GM21737 (cell line): ENCODE data around the gene FCGR3A.
"Not testable (repeated sequence)": the region's sequence is repeated elsewhere in the genome, so short reads cannot be mapped to it uniquely, and the experiment has no call there.

ENCODE experiments used
- ATAC-seq: cut with Tn5 transposase; IDR thresholded peaks from one replicate; pipeline ENCODE4 v1.9.1; 2021; ENCODE audit warnings: mild to moderate bottlenecking, moderate library complexity; ENCODE audit not compliant: unreplicated experiment

Gene FCGR3A

GRCh38 chr1:161531986-161532643, 17.5 kb downstream of the FCGR3A start:
- no peak for ATAC-seq

GRCh38 chr1:161530671-161531641, 18.7 kb downstream of the FCGR3A start:
- peak; percentile 52 for ATAC-seq

GRCh38 chr1:161530158-161530557, 19.5 kb downstream of the FCGR3A start:
- ATAC-seq, result peak; percentile 25

GRCh38 chr1:161529463-161530104, 20.0 kb downstream of the FCGR3A start:
- not testable (repeated sequence) for ATAC-seq

GRCh38 chr1:161528550-161528949, 21.1 kb downstream of the FCGR3A start:
- ATAC-seq, result not testable (repeated sequence)

GRCh38 chr1:161525918-161526317, 23.7 kb downstream of the FCGR3A start:
- not testable (repeated sequence) for ATAC-seq

- ATAC-seq, result not testable (repeated sequence)
Observed at GRCh38 chr1:161525321-161525720, 24.3 kb downstream of the FCGR3A start.

- ATAC-seq, result peak; percentile 19
Observed at GRCh38 chr1:161524742-161525291, 24.8 kb downstream of the FCGR3A start.

- peak; percentile 42 for ATAC-seq
Observed at GRCh38 chr1:161523817-161524741, 25.5 kb downstream of the FCGR3A start, which contains the start of gene HSPA6. Gene HSPA6, plus strand, starts transcription at chr1:161524540. Its CDS starts 119 bp downstream, at chr1:161524659.

GRCh38 chr1:161523041-161523816, 26.4 kb downstream of the FCGR3A start:
- not testable (repeated sequence) for ATAC-seq

GRCh38 chr1:161513953-161514352, 35.7 kb downstream of the FCGR3A start:
- not testable (repeated sequence) for ATAC-seq

- not testable (repeated sequence) for ATAC-seq
Observed at GRCh38 chr1:161513448-161513780, 36.2 kb downstream of the FCGR3A start.

- not testable (repeated sequence) for ATAC-seq
Observed at GRCh38 chr1:161512636-161513447, 36.8 kb downstream of the FCGR3A start.

- no peak for ATAC-seq
Observed at GRCh38 chr1:161511756-161512060, 37.9 kb downstream of the FCGR3A start.

- no peak for ATAC-seq
Observed at GRCh38 chr1:161511018-161511755, 38.4 kb downstream of the FCGR3A start.

GRCh38 chr1:161510477-161510876, 39.1 kb downstream of the FCGR3A start:
- no peak for ATAC-seq

GRCh38 chr1:161506336-161507223, 43.0 kb downstream of the FCGR3A start:
- no peak for ATAC-seq
